Stimulated activated naive CD8-positive, alpha-beta T cell treated with anti-CD3 and anti-CD28 coated beads, Interleukin-15, Interleukin-2, amounts not matched to agents 100 ng/mL and 50 ng/mL, for 24 hours (primary cell): ENCODE data around the gene KCNMB1.

Experiments
- H3K27ac Mint-ChIP-seq: one replicate; pipeline ENCODE4 v1.8.0; 2021; ENCODE audit warnings: mild to moderate bottlenecking, mixed read lengths
- H3K27me3 Mint-ChIP-seq: one replicate; pipeline ENCODE4 v1.8.0; 2021; ENCODE audit warnings: mixed read lengths
- H3K36me3 Mint-ChIP-seq: one replicate; pipeline ENCODE4 v1.8.0; 2021; ENCODE audit warnings: low read depth, mixed read lengths
- H3K4me1 Mint-ChIP-seq: one replicate; pipeline ENCODE4 v1.8.0; 2021; ENCODE audit warnings: low read depth, mixed read lengths
- H3K4me3 Mint-ChIP-seq: one replicate; pipeline ENCODE4 v1.8.0; 2021; ENCODE audit warnings: mild to moderate bottlenecking, mixed read lengths
- H3K9me3 Mint-ChIP-seq: one replicate; pipeline ENCODE4 v1.8.0; 2021; ENCODE audit warnings: mixed read lengths

The KCNMB1 gene

DNA sequence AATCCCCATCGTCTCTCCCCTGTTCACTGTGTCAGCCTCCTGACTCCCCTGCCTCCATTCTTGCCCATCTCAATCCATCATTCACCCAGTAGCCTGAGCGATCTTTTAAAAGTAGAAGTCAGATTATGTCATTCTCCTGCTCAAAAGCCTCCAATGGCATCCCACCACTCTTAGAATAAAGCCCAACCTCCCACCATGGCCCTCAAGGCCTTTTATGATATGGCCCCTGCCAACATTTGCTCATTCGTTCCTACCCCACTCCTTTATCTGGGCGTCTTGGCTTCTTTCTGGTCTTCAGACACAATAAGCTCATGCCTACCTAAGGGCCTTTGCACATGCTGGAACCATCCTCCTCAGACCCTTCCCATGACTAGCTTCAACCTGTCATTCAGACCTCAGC, 35.5 kb upstream of the KCNMB1 start:
- Mint-ChIP-seq H3K9me3 (no peaks in the 10 kb centered on the region), H3K4me1 (peaks cover 3% of the 10 kb centered on the region), H3K4me3 (no peak overlapping the region), H3K27ac (no peak overlapping the region), H3K27me3 (no peaks in the 10 kb centered on the region), H3K36me3 (no peaks in the 10 kb centered on the region)

DNA sequence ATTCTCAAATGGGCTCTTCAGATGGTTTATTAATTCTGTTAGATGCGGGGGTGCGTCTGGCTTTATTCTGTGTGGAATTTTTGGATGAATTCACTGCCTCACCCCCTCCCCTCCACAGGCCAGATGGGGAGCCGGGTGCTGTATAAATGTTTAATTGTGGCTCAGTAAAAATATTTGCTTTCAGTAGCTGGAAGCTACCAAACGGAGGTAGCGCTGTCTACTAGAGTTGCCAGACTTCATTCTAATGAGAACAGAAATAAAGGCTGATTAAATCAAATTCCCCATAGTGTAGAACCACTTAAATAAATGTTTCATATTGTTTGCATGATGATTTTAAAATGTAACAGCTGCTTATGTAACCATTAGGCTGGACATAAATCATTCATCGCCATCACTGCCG, 34.5 kb upstream of the KCNMB1 start:
- no peaks in the 10 kb centered on the region for H3K36me3 Mint-ChIP-seq
- no peak overlapping the region for H3K27ac Mint-ChIP-seq
- no peaks in the 10 kb centered on the region for H3K9me3 Mint-ChIP-seq
- H3K27me3 Mint-ChIP-seq = no peaks in the 10 kb centered on the region
- H3K4me1 Mint-ChIP-seq = peaks cover 3% of the 10 kb centered on the region
- no peak overlapping the region for H3K4me3 Mint-ChIP-seq

DNA sequence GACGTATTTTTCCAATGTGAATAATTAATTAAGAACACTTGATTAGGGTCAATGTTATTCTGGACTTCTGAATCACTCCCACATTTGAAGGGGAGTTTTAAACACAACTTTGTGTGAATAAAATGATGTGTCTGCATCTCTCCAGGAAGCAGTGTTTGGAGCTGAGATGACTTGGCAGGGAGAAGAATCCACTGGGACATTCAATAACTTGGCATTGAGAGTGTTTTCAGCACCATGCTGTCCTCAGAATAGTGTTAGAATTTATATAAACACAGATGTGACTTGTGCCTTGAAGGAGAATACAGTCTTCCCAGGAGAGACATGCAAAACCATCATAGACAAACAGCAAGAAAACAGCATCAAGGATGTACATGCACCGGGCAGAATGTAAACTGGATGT, 32.7 kb upstream of the KCNMB1 start:
- Mint-ChIP-seq H3K4me3 (no peak overlapping the region), H3K27ac (no peak overlapping the region), H3K9me3 (no peaks in the 10 kb centered on the region), H3K27me3 (no peaks in the 10 kb centered on the region), H3K36me3 (no peaks in the 10 kb centered on the region), H3K4me1 (peaks cover 10% of the 10 kb centered on the region)

- H3K9me3 Mint-ChIP-seq = no peaks in the 10 kb centered on the region
- no peak overlapping the region for H3K4me3 Mint-ChIP-seq
- no peak overlapping the region for H3K27ac Mint-ChIP-seq
Observed at GRCh38 chr5:170420806-170421412, 31.7 kb upstream of the KCNMB1 start.

GRCh38 chr5:170419643-170420042, 30.5 kb upstream of the KCNMB1 start:
- Mint-ChIP-seq H3K27ac (no peak overlapping the region), H3K36me3 (no peaks in the 10 kb centered on the region), H3K4me1 (peaks cover 17% of the 10 kb centered on the region), H3K4me3 (no peak overlapping the region), H3K9me3 (no peaks in the 10 kb centered on the region), H3K27me3 (no peaks in the 10 kb centered on the region)

More at GRCh38 chr5:170420806-170421412, 31.7 kb upstream of the KCNMB1 start:
- Mint-ChIP-seq H3K36me3 (no peaks in the 10 kb centered on the region), H3K27me3 (no peaks in the 10 kb centered on the region), H3K4me1 (peaks cover 17% of the 10 kb centered on the region)

- H3K4me3 Mint-ChIP-seq = no peak overlapping the region
- H3K27ac Mint-ChIP-seq = no peak overlapping the region
- peaks cover 17% of the 10 kb centered on the region for H3K4me1 Mint-ChIP-seq
- H3K9me3 Mint-ChIP-seq = no peaks in the 10 kb centered on the region
- no peaks in the 10 kb centered on the region for H3K36me3 Mint-ChIP-seq
- H3K27me3 Mint-ChIP-seq = no peaks in the 10 kb centered on the region
Observed at GRCh38 chr5:170418736-170419135, 29.6 kb upstream of the KCNMB1 start.

- no peaks in the 10 kb centered on the region for H3K9me3 Mint-ChIP-seq
- H3K36me3 Mint-ChIP-seq = no peaks in the 10 kb centered on the region
- no peak overlapping the region for H3K27ac Mint-ChIP-seq
- peaks cover 17% of the 10 kb centered on the region for H3K4me1 Mint-ChIP-seq
- no peak overlapping the region for H3K4me3 Mint-ChIP-seq
- H3K27me3 Mint-ChIP-seq = no peaks in the 10 kb centered on the region
Observed at GRCh38 chr5:170416526-170416925, 27.4 kb upstream of the KCNMB1 start.

- Mint-ChIP-seq H3K4me3 (no peak overlapping the region), H3K36me3 (no peaks in the 10 kb centered on the region), H3K27ac (no peak overlapping the region), H3K9me3 (no peaks in the 10 kb centered on the region), H3K27me3 (no peaks in the 10 kb centered on the region), H3K4me1 (peaks cover 15% of the 10 kb centered on the region)
Observed at GRCh38 chr5:170414786-170415185, 25.6 kb upstream of the KCNMB1 start.

DNA sequence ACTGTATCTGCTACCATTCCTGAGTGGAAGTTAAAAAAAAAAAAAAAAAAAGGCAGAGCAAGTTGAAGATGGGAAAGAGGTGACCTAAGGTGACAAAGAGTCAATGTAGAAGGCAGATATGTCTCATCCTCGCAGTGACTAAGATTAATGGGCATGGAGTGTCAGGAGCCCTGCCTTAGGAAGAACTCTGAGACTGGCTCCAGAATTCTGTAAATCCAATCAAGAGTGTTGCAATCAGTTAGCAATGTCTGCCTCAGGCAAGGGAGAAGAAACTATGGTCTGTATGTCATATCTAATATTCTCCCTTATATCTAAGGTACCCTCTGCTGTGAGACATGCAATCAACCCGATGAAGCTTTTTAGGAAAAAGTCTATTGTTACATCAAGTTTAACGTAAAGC, 24.7 kb upstream of the KCNMB1 start:
- Mint-ChIP-seq H3K27me3 (no peaks in the 10 kb centered on the region), H3K9me3 (no peaks in the 10 kb centered on the region), H3K4me3 (no peak overlapping the region), H3K4me1 (peaks cover 15% of the 10 kb centered on the region), H3K27ac (no peak overlapping the region), H3K36me3 (no peaks in the 10 kb centered on the region)

- H3K36me3 Mint-ChIP-seq = no peaks in the 10 kb centered on the region
- H3K4me1 Mint-ChIP-seq = peaks cover 2% of the 10 kb centered on the region
- no peak overlapping the region for H3K4me3 Mint-ChIP-seq
- H3K27ac Mint-ChIP-seq = peak overlapping the region; percentile 32
- no peaks in the 10 kb centered on the region for H3K9me3 Mint-ChIP-seq
- H3K27me3 Mint-ChIP-seq = no peaks in the 10 kb centered on the region
Observed at GRCh38 chr5:170411100-170411499, 21.9 kb upstream of the KCNMB1 start.

- Mint-ChIP-seq H3K36me3 (no peaks in the 10 kb centered on the region), H3K27me3 (no peaks in the 10 kb centered on the region), H3K4me3 (no peak overlapping the region), H3K4me1 (peaks cover 7% of the 10 kb centered on the region), H3K27ac (no peak overlapping the region), H3K9me3 (no peaks in the 10 kb centered on the region)
Observed at GRCh38 chr5:170410401-170410800, 21.2 kb upstream of the KCNMB1 start.

GRCh38 chr5:170408877-170409660, 19.9 kb upstream of the KCNMB1 start:
- no peak overlapping the region for H3K4me3 Mint-ChIP-seq
- no peaks in the 10 kb centered on the region for H3K36me3 Mint-ChIP-seq
- H3K9me3 Mint-ChIP-seq = no peaks in the 10 kb centered on the region
- no peak overlapping the region for H3K27ac Mint-ChIP-seq
- H3K4me1 Mint-ChIP-seq = peaks cover 7% of the 10 kb centered on the region
- no peaks in the 10 kb centered on the region for H3K27me3 Mint-ChIP-seq

DNA sequence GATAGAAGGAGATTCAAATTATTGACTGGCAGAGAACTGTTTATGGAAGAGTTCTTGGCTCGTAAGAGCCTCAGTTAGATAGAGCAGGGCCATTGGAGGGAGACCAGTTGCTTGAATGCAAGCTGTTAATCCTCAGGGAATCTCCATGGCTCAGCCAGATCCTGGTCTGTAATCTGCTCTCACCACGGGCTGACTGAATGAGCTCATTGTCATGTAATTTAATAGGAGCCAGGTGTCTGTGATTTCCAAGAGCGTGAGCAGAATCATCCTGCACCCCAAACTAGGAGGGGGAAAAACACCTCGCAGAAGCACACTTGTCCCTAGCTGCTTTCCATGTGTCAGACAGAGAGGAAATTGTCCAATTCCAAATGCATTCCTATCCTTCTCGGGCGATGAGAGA, 19.1 kb upstream of the KCNMB1 start:
- Mint-ChIP-seq H3K36me3 (no peaks in the 10 kb centered on the region), H3K27ac (no peak overlapping the region), H3K4me1 (peaks cover 7% of the 10 kb centered on the region), H3K27me3 (no peaks in the 10 kb centered on the region), H3K4me3 (no peak overlapping the region), H3K9me3 (no peaks in the 10 kb centered on the region)

GRCh38 chr5:170407062-170407461, 17.9 kb upstream of the KCNMB1 start:
- Mint-ChIP-seq H3K4me3 (no peak overlapping the region), H3K27me3 (no peaks in the 10 kb centered on the region), H3K4me1 (peaks cover 7% of the 10 kb centered on the region), H3K36me3 (no peaks in the 10 kb centered on the region), H3K27ac (no peak overlapping the region), H3K9me3 (no peaks in the 10 kb centered on the region)

- H3K9me3 Mint-ChIP-seq = no peaks in the 10 kb centered on the region
- H3K4me3 Mint-ChIP-seq = no peak overlapping the region
- H3K27ac Mint-ChIP-seq = no peak overlapping the region
- H3K4me1 Mint-ChIP-seq = peaks cover 7% of the 10 kb centered on the region
- no peaks in the 10 kb centered on the region for H3K27me3 Mint-ChIP-seq
- H3K36me3 Mint-ChIP-seq = no peaks in the 10 kb centered on the region
Observed at GRCh38 chr5:170405817-170406216, 16.6 kb upstream of the KCNMB1 start.

GRCh38 chr5:170404398-170404797, 15.2 kb upstream of the KCNMB1 start:
- no peaks in the 10 kb centered on the region for H3K36me3 Mint-ChIP-seq
- H3K9me3 Mint-ChIP-seq = no peaks in the 10 kb centered on the region
- H3K27ac Mint-ChIP-seq = no peak overlapping the region
- peaks cover 7% of the 10 kb centered on the region for H3K4me1 Mint-ChIP-seq
- H3K4me3 Mint-ChIP-seq = no peak overlapping the region
- H3K27me3 Mint-ChIP-seq = no peaks in the 10 kb centered on the region
